HG03469 (cell line): ENCODE data around the gene ANXA4.
"Not testable (repeated sequence)": the region's sequence is repeated elsewhere in the genome, so short reads cannot be mapped to it uniquely, and the experiment has no call there.

Experiments used
- ATAC-seq: cut with Tn5 transposase; IDR thresholded peaks from one replicate; pipeline ENCODE4 v1.9.1; 2021; ENCODE audit warnings: mild to moderate bottlenecking, moderate library complexity, moderate number of reproducible peaks; ENCODE audit not compliant: unreplicated experiment

The ANXA4 gene

GRCh38 chr2:69801745-69802290, 59.9 kb downstream of the ANXA4 start:
- ATAC-seq, result no peak

- peak; percentile 42 for ATAC-seq
Observed at GRCh38 chr2:69802781-69803367, 60.9 kb downstream of the ANXA4 start.

GRCh38 chr2:69804416-69804815, 62.5 kb downstream of the ANXA4 start:
- ATAC-seq, result no peak

- ATAC-seq, result no peak
Observed at GRCh38 chr2:69805887-69806286, 64.0 kb downstream of the ANXA4 start.

- ATAC-seq, result no peak
Observed at GRCh38 chr2:69807821-69808540, 66.0 kb downstream of the ANXA4 start.

- no peak for ATAC-seq
Observed at GRCh38 chr2:69810550-69810949, 68.6 kb downstream of the ANXA4 start.

GRCh38 chr2:69811018-69811417, 69.1 kb downstream of the ANXA4 start:
- ATAC-seq, result no peak

- ATAC-seq, result no peak
Observed at GRCh38 chr2:69811591-69811990, 69.7 kb downstream of the ANXA4 start.

GRCh38 chr2:69815717-69816116, 73.8 kb downstream of the ANXA4 start:
- no peak for ATAC-seq

- no peak for ATAC-seq
Observed at GRCh38 chr2:69816923-69817542, 75.1 kb downstream of the ANXA4 start.

- no peak for ATAC-seq
Observed at GRCh38 chr2:69817729-69818501, 76.0 kb downstream of the ANXA4 start.

GRCh38 chr2:69827796-69828540, 86.0 kb downstream of the ANXA4 start:
- ATAC-seq, result no peak

GRCh38 chr2:69828938-69829255, 87.0 kb downstream of the ANXA4 start:
- no peak for ATAC-seq

GRCh38 chr2:69829256-69830044, 87.5 kb downstream of the ANXA4 start, which contains the start of gene GMCL1:
TSS of gene GMCL1 (plus strand) at chr2:69829660. CDS start at chr2:69829893, 233 bp downstream.
- peak; percentile 83 for ATAC-seq

- ATAC-seq, result peak; percentile 6
Observed at GRCh38 chr2:69830045-69830905, 88.3 kb downstream of the ANXA4 start.

GRCh38 chr2:69830906-69831241, 88.9 kb downstream of the ANXA4 start:
- ATAC-seq, result not testable (repeated sequence)

- no peak for ATAC-seq
Observed at GRCh38 chr2:69831354-69831905, 89.5 kb downstream of the ANXA4 start.

GRCh38 chr2:69833752-69834151, 91.8 kb downstream of the ANXA4 start:
- ATAC-seq, result no peak

GRCh38 chr2:69835666-69836065, 93.7 kb downstream of the ANXA4 start:
- no peak for ATAC-seq
